GM08714 (cell line): ENCODE data around the gene KRT73.

Source experiments
- H3K4me3 ChIP-seq: fragments of 200-500 bp; sonication (Bioruptor generic); 2 replicates; pipeline ENCODE4 v1.5.1; 2014; ENCODE audit warnings: mild to moderate bottlenecking, low read length, inconsistent platforms
- ZNF274 ChIP-seq: IDR thresholded peaks from 2 replicates; pipeline ENCODE4 v1.6.1; 2012; ENCODE audit warnings: mild to moderate bottlenecking, low read depth, low read length

Gene KRT73

GRCh38 chr12:52584156-52584682, 34.1 kb downstream of the KRT73 start:
- no peak overlapping the region for H3K4me3 ChIP-seq
- TF ChIP-seq ZNF274 = no peak

GRCh38 chr12:52582971-52583456, 35.3 kb downstream of the KRT73 start:
- H3K4me3 ChIP-seq = no peak overlapping the region

GRCh38 chr12:52582486-52582885, 35.9 kb downstream of the KRT73 start:
- H3K4me3 ChIP-seq = no peak overlapping the region
- no peak for TF ChIP-seq ZNF274

More at GRCh38 chr12:52582971-52583456, 35.3 kb downstream of the KRT73 start:
- TF ChIP-seq ZNF274 = no peak

DNA sequence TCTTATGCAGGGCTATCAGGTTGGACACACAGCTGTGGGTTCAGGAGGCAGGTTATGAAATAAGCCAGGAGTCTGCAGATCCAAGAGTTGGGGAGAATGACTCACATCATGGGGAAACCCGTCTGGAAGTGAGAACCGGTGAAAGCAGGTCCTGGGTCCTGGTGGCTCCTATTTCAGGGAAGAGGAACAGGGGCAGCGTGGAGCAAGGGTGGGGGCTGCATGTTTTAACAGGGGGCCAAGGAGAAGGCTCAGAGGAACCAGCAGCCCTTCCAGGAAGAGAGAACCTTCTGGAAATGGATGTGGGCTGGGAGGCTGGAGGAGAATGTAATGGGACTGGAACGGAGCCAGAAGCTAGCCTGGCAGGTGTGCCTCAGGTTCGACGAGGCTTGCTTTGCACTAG, 36.9 kb downstream of the KRT73 start:
- no peak for TF ChIP-seq ZNF274

DNA sequence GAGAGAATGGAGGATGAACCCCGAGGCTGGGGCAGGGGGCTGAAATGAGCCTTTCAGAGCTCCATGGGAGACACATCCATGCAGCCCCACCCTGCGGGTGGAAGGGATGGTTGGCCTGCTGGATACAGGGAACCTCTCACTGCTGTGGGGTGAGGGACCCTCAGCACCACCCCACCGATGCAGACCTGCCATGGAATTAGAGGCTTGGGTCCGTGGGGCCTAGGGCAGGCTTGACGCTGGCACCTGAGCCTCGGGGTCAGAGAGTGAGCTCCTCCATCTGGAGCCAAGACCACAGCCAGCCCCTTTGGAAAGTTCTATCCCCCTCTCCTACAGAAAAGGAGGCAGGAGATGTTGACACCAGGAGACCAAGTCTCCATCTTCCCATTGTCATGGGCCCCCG, 37.3 kb downstream of the KRT73 start:
- no peak for TF ChIP-seq ZNF274
- H3K4me3 ChIP-seq = no peak overlapping the region

More for the DNA sequence above, 36.9 kb downstream of the KRT73 start:
- H3K4me3 ChIP-seq = no peak overlapping the region

- no peak for TF ChIP-seq ZNF274
- H3K4me3 ChIP-seq = no peak overlapping the region
These were observed 37.9 kb downstream of the KRT73 start for GRCh38 chr12:52580496-52580895.

GRCh38 chr12:52579468-52580465, 38.6 kb downstream of the KRT73 start:
- no peak overlapping the region for H3K4me3 ChIP-seq
- no peak for TF ChIP-seq ZNF274

GRCh38 chr12:52578469-52578868, 39.9 kb downstream of the KRT73 start:
- no peak for TF ChIP-seq ZNF274
- H3K4me3 ChIP-seq = no peak overlapping the region

- TF ChIP-seq ZNF274 = no peak
- no peak overlapping the region for H3K4me3 ChIP-seq
These were observed 41.0 kb downstream of the KRT73 start for GRCh38 chr12:52577316-52577715.

DNA sequence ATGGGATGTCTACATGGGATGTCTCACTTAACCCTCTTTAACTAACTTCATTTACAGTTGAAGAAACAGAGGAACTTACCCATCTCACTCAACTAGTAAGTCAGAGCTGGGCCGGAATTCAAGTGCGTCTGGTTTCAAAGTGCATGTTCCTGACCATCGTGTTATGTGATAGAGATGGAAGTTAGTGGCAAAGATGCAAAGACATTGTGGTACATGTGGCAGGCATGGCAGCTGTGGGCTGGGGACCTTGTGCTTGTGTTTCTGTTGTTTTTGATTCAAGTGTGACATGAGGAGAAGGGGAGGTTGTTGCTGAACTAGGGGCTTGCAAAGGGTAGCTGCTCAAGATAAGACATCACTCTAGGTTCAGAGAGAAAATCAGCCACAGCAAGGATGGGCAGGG, 42.4 kb downstream of the KRT73 start:
- no peak overlapping the region for H3K4me3 ChIP-seq
- TF ChIP-seq ZNF274 = no peak

- H3K4me3 ChIP-seq = no peak overlapping the region
- TF ChIP-seq ZNF274 = no peak
These were observed 43.1 kb downstream of the KRT73 start for GRCh38 chr12:52575256-52575655.

DNA sequence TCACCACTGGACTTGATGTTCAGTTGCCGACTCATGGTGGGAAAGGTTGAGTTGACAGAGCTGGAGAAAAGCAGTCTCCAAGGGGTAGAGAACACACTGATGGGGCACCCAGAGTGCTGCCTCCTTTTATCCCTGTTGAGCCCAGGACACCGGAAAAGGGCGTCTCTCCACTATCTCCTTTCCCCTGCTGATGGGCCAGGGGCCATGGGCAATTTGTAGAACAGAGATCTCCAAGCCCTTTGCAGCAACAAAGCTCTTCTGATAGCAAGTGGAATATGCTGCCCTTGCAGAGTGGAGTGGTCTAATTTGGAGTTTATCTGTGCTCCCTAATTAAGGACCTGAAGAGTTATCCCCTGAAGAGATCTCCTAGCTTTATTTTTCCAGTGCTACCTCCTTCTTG, 44.6 kb downstream of the KRT73 start, which contains the start of gene KRT74:
Gene KRT74 (minus strand): TSS at position 101 of the 400 bp plus-strand sequence. CDS start 66 bp downstream, at position 35.
- TF ChIP-seq ZNF274 = no peak

GRCh38 chr12:52573306-52573705, 45.1 kb downstream of the KRT73 start:
- H3K4me3 ChIP-seq = no peak overlapping the region
- no peak for TF ChIP-seq ZNF274

More for the DNA sequence above, 44.6 kb downstream of the KRT73 start, which contains the start of gene KRT74:
- no peak within 1 kb of the TSS for H3K4me3 ChIP-seq

DNA sequence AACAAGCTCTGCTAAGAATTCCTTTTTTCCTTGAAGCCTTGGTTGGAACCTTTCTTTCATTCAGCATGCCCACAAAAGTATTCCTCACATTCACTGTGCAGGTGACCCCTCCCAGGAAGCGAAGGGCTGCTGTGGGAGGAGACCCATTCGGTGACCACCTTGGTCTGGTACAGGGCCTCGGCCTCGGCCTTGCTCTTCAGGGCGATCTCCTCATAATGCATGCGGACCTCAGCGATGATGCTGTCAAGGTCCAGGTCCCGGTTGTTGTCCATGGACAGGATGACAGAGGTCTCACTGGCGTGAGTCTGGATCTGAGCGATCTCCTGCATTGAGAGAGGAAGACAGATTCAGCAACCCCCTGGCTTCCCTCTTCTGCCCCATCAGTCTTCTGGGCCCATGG, 47.8 kb downstream of the KRT73 start:
- no peak for TF ChIP-seq ZNF274
- no peak overlapping the region for H3K4me3 ChIP-seq

GRCh38 chr12:52568111-52568510, 50.2 kb downstream of the KRT73 start:
- TF ChIP-seq ZNF274 = no peak

DNA sequence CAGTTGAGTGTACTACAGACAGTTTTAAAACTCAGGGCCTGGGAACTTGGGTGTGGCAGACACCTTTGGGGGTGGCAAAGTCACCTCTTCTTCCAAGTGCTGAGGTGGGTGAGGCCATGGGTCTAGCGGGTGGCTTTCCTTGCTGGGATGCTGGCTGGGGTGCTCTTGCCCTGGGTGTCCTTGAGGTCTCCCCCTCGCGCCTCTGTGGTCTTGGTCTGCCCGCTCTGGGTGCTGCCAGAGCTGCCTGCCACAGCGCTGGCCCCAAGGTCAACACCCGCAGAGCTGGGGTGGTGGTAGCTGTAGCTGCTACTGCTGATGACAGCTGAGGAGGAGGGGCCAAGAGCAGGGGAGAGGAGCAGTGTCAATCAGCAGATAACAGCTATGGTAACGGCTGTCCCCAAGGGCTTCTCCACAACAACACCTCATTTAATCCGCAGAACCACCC, 51.5 kb downstream of the KRT73 start:
- no peak for TF ChIP-seq ZNF274
- H3K4me3 ChIP-seq = no peak overlapping the region

More at GRCh38 chr12:52568111-52568510, 50.2 kb downstream of the KRT73 start:
- no peak overlapping the region for H3K4me3 ChIP-seq
